C4-2B (cell line): ENCODE data around the gene PRKCE.

ENCODE experiments used
- ZFX ChIP-seq: fragments of 450-650 bp; IDR thresholded peaks from 2 replicates; pipeline ENCODE4 v1.6.1; 2017
- TF ChIP-seq, protein P1 (sequence below): fragments of 450-650 bp; conservative IDR thresholded peaks from 2 replicates; pipeline ENCODE4 v1.5.1; 2017; ENCODE audit warnings: mild to moderate bottlenecking

DNA sequence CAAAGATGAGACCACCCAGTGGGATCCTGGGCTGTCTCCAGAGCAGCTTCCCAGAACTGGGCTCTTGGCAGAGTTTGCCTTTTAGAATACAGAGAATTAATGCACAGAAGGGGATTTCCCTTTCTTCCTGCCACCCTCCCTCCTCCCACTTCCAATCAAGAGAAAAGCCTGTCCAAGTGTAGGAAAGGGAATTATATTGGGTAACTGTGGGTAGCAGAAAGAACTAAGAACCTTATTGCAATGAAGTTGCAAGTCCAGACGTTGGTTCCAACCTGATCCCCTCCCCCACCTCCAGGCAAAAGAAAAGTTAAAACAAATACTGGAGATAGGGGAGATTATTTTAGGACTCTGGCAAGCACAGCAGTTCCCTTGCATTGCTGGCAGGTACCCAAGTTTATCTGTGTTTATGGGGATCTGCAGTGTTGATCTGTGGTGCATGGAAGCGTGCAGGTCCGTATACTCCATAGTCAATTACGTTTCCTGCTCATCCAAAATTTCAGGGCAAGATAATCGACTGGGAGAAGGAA is 114.3 kb downstream of the PRKCE start:
- TF ChIP-seq, protein P1, sequence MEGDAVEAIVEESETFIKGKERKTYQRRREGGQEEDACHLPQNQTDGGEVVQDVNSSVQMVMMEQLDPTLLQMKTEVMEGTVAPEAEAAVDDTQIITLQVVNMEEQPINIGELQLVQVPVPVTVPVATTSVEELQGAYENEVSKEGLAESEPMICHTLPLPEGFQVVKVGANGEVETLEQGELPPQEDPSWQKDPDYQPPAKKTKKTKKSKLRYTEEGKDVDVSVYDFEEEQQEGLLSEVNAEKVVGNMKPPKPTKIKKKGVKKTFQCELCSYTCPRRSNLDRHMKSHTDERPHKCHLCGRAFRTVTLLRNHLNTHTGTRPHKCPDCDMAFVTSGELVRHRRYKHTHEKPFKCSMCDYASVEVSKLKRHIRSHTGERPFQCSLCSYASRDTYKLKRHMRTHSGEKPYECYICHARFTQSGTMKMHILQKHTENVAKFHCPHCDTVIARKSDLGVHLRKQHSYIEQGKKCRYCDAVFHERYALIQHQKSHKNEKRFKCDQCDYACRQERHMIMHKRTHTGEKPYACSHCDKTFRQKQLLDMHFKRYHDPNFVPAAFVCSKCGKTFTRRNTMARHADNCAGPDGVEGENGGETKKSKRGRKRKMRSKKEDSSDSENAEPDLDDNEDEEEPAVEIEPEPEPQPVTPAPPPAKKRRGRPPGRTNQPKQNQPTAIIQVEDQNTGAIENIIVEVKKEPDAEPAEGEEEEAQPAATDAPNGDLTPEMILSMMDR = no peak
- no peak for TF ChIP-seq ZFX
